ENCODE data around the gene AVPI1.

The AVPI1 gene

GRCh38 chr10:97733256-97733655, 46.2 kb upstream of the AVPI1 start:
- H3K9me2 ChIP-seq (replicated peaks; ENCODE audit: insufficient read depth, low read length) = no peaks in the 10 kb centered on the region
- H3F3A ChIP-seq (ENCODE audit: insufficient read depth, low read length) = no peaks in the 10 kb centered on the region
- peaks cover 11% of the 10 kb centered on the region for H3K4me1 ChIP-seq (ENCODE audit: low read length)
- no peak overlapping the region for H2AFZ ChIP-seq (ENCODE audit: low read length)
- H3K4me3 ChIP-seq (ENCODE audit: low read length) = no peak overlapping the region
- H3K36me3 ChIP-seq (replicated peaks; ENCODE audit: insufficient read depth, low read length) = no peaks in the 10 kb centered on the region
- H3K79me2 ChIP-seq (ENCODE audit: low read length) = peaks cover 13% of the 10 kb centered on the region
- H3K9me3 ChIP-seq (replicated peaks; ENCODE audit: insufficient read depth, low read length) = no peaks in the 10 kb centered on the region
- no peak overlapping the region for H3K4me2 ChIP-seq (ENCODE audit: low read depth, low read length)
- no peaks in the 10 kb centered on the region for H3K27me3 ChIP-seq (replicated peaks; ENCODE audit: insufficient read depth, low read length)
- no peak for TF ChIP-seq EZH2 (optimal IDR thresholded peaks at IDR 0.05; ENCODE audit: low read depth, low read length)
- no peak for TF ChIP-seq CTCF (IDR thresholded peaks at IDR 0.05; ENCODE audit: low read length)
- TF ChIP-seq EZH2phosphoT487 (IDR thresholded peaks at IDR 0.05; ENCODE audit: low read length) = no peak
- H4K20me1 ChIP-seq (ENCODE audit: insufficient read depth, low read length) = no peaks in the 10 kb centered on the region
- DNase-seq = no peak
- no peak overlapping the region for H3K27ac ChIP-seq (ENCODE audit: low read length)
- no peak overlapping the region for H3K9ac ChIP-seq (ENCODE audit: low read length)

GRCh38 chr10:97732052-97732359, 45.0 kb upstream of the AVPI1 start:
- Histone ChIP-seq H3K9ac (ENCODE audit: low read length) (no peak overlapping the region), H4K20me1 (ENCODE audit: insufficient read depth, low read length) (no peaks in the 10 kb centered on the region), H2AFZ (ENCODE audit: low read length) (no peak overlapping the region), H3F3A (ENCODE audit: insufficient read depth, low read length) (no peaks in the 10 kb centered on the region), H3K9me2 (replicated peaks; ENCODE audit: insufficient read depth, low read length) (no peaks in the 10 kb centered on the region), H3K27me3 (replicated peaks; ENCODE audit: insufficient read depth, low read length) (no peaks in the 10 kb centered on the region; the same call in 1 of the 2 replicates), H3K4me1 (ENCODE audit: low read length) (peaks cover 4% of the 10 kb centered on the region), H3K27ac (ENCODE audit: low read length) (no peak overlapping the region), H3K9me3 (replicated peaks; ENCODE audit: insufficient read depth, low read length) (no peaks in the 10 kb centered on the region), H3K4me2 (ENCODE audit: low read depth, low read length) (no peak overlapping the region), H3K4me3 (ENCODE audit: low read length) (no peak overlapping the region), H3K36me3 (replicated peaks; ENCODE audit: insufficient read depth, low read length) (no peaks in the 10 kb centered on the region), H3K79me2 (ENCODE audit: low read length) (peaks cover under 1% of the 10 kb centered on the region; the same call in 1 of the 2 replicates)
- DNase-seq = no peak
- TF ChIP-seq CTCF (IDR thresholded peaks at IDR 0.05; ENCODE audit: low read length) (no peak; the same call in 1 of the 2 replicates), EZH2 (optimal IDR thresholded peaks at IDR 0.05; ENCODE audit: low read depth, low read length) (no peak), EZH2phosphoT487 (IDR thresholded peaks at IDR 0.05; ENCODE audit: low read length) (no peak)

GRCh38 chr10:97731346-97732051, 44.5 kb upstream of the AVPI1 start:
- Histone ChIP-seq H3K4me2 (ENCODE audit: low read depth, low read length) (no peak overlapping the region), H2AFZ (ENCODE audit: low read length) (no peak overlapping the region), H3F3A (ENCODE audit: insufficient read depth, low read length) (no peaks in the 10 kb centered on the region), H3K36me3 (replicated peaks; ENCODE audit: insufficient read depth, low read length) (no peaks in the 10 kb centered on the region), H4K20me1 (ENCODE audit: insufficient read depth, low read length) (no peaks in the 10 kb centered on the region), H3K4me1 (ENCODE audit: low read length) (peaks cover 2% of the 10 kb centered on the region), H3K27ac (ENCODE audit: low read length) (no peak overlapping the region), H3K4me3 (ENCODE audit: low read length) (no peak overlapping the region), H3K27me3 (replicated peaks; ENCODE audit: insufficient read depth, low read length) (no peaks in the 10 kb centered on the region; the same call in 1 of the 2 replicates), H3K79me2 (ENCODE audit: low read length) (no peaks in the 10 kb centered on the region), H3K9me3 (replicated peaks; ENCODE audit: insufficient read depth, low read length) (no peaks in the 10 kb centered on the region), H3K9ac (ENCODE audit: low read length) (no peak overlapping the region), H3K9me2 (replicated peaks; ENCODE audit: insufficient read depth, low read length) (no peaks in the 10 kb centered on the region)
- DNase-seq = peak; percentile 51
- TF ChIP-seq EZH2phosphoT487 (IDR thresholded peaks at IDR 0.05; ENCODE audit: low read length) (no peak), EZH2 (optimal IDR thresholded peaks at IDR 0.05; ENCODE audit: low read depth, low read length) (no peak), CTCF (IDR thresholded peaks at IDR 0.05; ENCODE audit: low read length) (peak; percentile 80)
